Smooth muscle cell (in vitro differentiated cells): ENCODE results near the gene FZD1. TPM values are rescaled to one million over a fixed set of nuclear protein-coding genes. Genes with fewer than 3 reads are reported as not detected.

Source experiments
- DNase-seq: peaks from one replicate; lab custom pipeline; 2025; ENCODE audit not compliant: unreplicated experiment; lab: John Stamatoyannopoulos, UW
- H2AFZ ChIP-seq: fragments of 200-600 bp; sonication (generic); 2 replicates; pipeline ENCODE4 v1.6.0; 2016; ENCODE audit warnings: antibody characterized with exemption, low read depth, mild to moderate bottlenecking
- H3F3A ChIP-seq: fragments of 200-600 bp; sonication (generic); 2 replicates; pipeline ENCODE4 v1.6.0; 2017; ENCODE audit warnings: antibody characterized with exemption, low read depth
- H3K27ac ChIP-seq: fragments of 200-600 bp; sonication (generic); 2 replicates; pipeline ENCODE4 v1.5.1; 2016; ENCODE audit warnings: low read depth, mild to moderate bottlenecking
- H3K27me3 ChIP-seq: fragments of 200-600 bp; sonication (generic); 2 replicates; pipeline ENCODE4 v1.6.1; 2016; ENCODE audit warnings: low read depth, mild to moderate bottlenecking
- H3K36me3 ChIP-seq: fragments of 200-600 bp; sonication (generic); 2 replicates; pipeline ENCODE4 v1.5.1; 2016; ENCODE audit warnings: low read depth
- H3K4me1 ChIP-seq: fragments of 200-600 bp; sonication (generic); 2 replicates; pipeline ENCODE4 v1.5.1; 2016; ENCODE audit warnings: low read depth
- H3K4me2 ChIP-seq: fragments of 200-600 bp; sonication (generic); 2 replicates; pipeline ENCODE4 v1.6.0; 2016; ENCODE audit warnings: mild to moderate bottlenecking
- H3K4me3 ChIP-seq: fragments of 200-600 bp; sonication (generic); 2 replicates; pipeline ENCODE4 v1.5.1; 2016; ENCODE audit warnings: mild to moderate bottlenecking
- H3K79me2 ChIP-seq: fragments of 200-600 bp; sonication (generic); 2 replicates; pipeline ENCODE4 v1.6.0; 2016; ENCODE audit warnings: low read depth, mild to moderate bottlenecking
- H3K9ac ChIP-seq: fragments of 200-600 bp; sonication (generic); 2 replicates; pipeline ENCODE4 v1.6.0; 2016; ENCODE audit warnings: low read depth
- H3K9me3 ChIP-seq: fragments of 200-600 bp; sonication (generic); replicated peaks from 2 replicates; pipeline ENCODE4 v1.5.1; 2016; ENCODE audit warnings: low read depth
- H4K20me1 ChIP-seq: fragments of 200-600 bp; sonication (generic); 2 replicates; pipeline ENCODE4 v1.6.0; 2016; ENCODE audit warnings: low read depth
- CTCF ChIP-seq: fragments of 200-600 bp; sonication (generic); IDR thresholded peaks from 2 replicates; pipeline ENCODE4 v1.5.1; 2017; ENCODE audit warnings: borderline replicate concordance, mild to moderate bottlenecking, antibody characterized with exemption; ENCODE audit not compliant: insufficient read depth, poor library complexity, severe bottlenecking
- WGBS: methylation state at CpG from one replicate; pipeline ENCODE4 v1.1.7; 2016; ENCODE audit warnings: low lambda C conversion rate; 5-methylcytosine and 5-hydroxymethylcytosine counted together
- polyA plus RNA-seq: library from polyadenylated mRNA; unstranded; fragments of >200 nt; fragmentation: Nextera tagmentation; extraction: Ambion mirVana; gene quantifications from 2 replicates; pipeline ENCODE4 v1.2.1, GENCODE V29; 2016
- total RNA-seq: library from RNA; depleted of rRNA; stranded (reverse); fragments of >200 nt; gene quantifications from 2 replicates; pipeline ENCODE4 v1.2.3, GENCODE V29; 2014

FZD1 gene
- total and polyA plus RNA-seq, 2 experiments from 2014 or later: 32.4 to 36.2 TPM

- Histone ChIP-seq H3K36me3 (no peaks in the 10 kb centered on the region), H3F3A (no peaks in the 10 kb centered on the region), H3K4me3 (no peak overlapping the region), H3K9me3 (no peaks in the 10 kb centered on the region), H3K79me2 (no peaks in the 10 kb centered on the region), H4K20me1 (no peaks in the 10 kb centered on the region), H3K9ac (no peak overlapping the region), H3K27me3 (peaks cover 7% of the 10 kb centered on the region), H3K27ac (no peak overlapping the region), H2AFZ (no peak overlapping the region), H3K4me2 (no peak overlapping the region), H3K4me1 (no peaks in the 10 kb centered on the region)
- DNase-seq: no peak
- WGBS: 89% methylated on average over 3 of the region's 3 CpGs
- no peak for TF ChIP-seq CTCF
Observed at GRCh38 chr7:91295576-91295975, 31.3 kb downstream of the FZD1 start.

GRCh38 chr7:91297939-91298338 lies 33.7 kb downstream of the FZD1 start:
- no peak overlapping the region for H3K4me3 ChIP-seq
- no peak overlapping the region for H2AFZ ChIP-seq
- H3K9ac ChIP-seq: no peak overlapping the region
- WGBS: 90% methylated on average over 1 of the region's 1 CpG
- H3F3A ChIP-seq: no peaks in the 10 kb centered on the region
- H3K79me2 ChIP-seq: no peaks in the 10 kb centered on the region
- peaks cover 7% of the 10 kb centered on the region for H3K27me3 ChIP-seq
- no peak overlapping the region for H3K27ac ChIP-seq
- no peak overlapping the region for H3K4me2 ChIP-seq
- H4K20me1 ChIP-seq: no peaks in the 10 kb centered on the region
- H3K9me3 ChIP-seq: no peaks in the 10 kb centered on the region
- TF ChIP-seq CTCF: no peak
- no peaks in the 10 kb centered on the region for H3K36me3 ChIP-seq
- H3K4me1 ChIP-seq: no peaks in the 10 kb centered on the region
- no peak for DNase-seq

GRCh38 chr7:91299952-91300775 lies 35.9 kb downstream of the FZD1 start:
- no peaks in the 10 kb centered on the region for H4K20me1 ChIP-seq
- no peaks in the 10 kb centered on the region for H3K27me3 ChIP-seq
- H3F3A ChIP-seq: no peaks in the 10 kb centered on the region
- no peak overlapping the region for H3K9ac ChIP-seq
- H3K27ac ChIP-seq: no peak overlapping the region
- H3K9me3 ChIP-seq: no peaks in the 10 kb centered on the region
- no peaks in the 10 kb centered on the region for H3K36me3 ChIP-seq
- H3K4me3 ChIP-seq: no peak overlapping the region
- no peak overlapping the region for H3K4me2 ChIP-seq
- no peak for TF ChIP-seq CTCF
- no peak for DNase-seq
- H3K4me1 ChIP-seq: no peaks in the 10 kb centered on the region
- no peak overlapping the region for H2AFZ ChIP-seq
- 96% methylated on average over 6 of the region's 6 CpGs for WGBS
- H3K79me2 ChIP-seq: no peaks in the 10 kb centered on the region

GRCh38 chr7:91302794-91303193 lies 38.6 kb downstream of the FZD1 start:
- H3K27ac ChIP-seq: no peak overlapping the region
- no peak for DNase-seq
- peaks cover 11% of the 10 kb centered on the region for H3K4me1 ChIP-seq

More at GRCh38 chr7:91302794-91303193, 38.6 kb downstream of the FZD1 start:
- Histone ChIP-seq H3F3A (no peaks in the 10 kb centered on the region), H2AFZ (no peak overlapping the region), H3K4me2 (no peak overlapping the region), H3K4me3 (no peak overlapping the region), H3K9ac (no peak overlapping the region), H3K36me3 (no peaks in the 10 kb centered on the region), H3K27me3 (no peaks in the 10 kb centered on the region), H4K20me1 (no peaks in the 10 kb centered on the region), H3K9me3 (no peaks in the 10 kb centered on the region), H3K79me2 (no peaks in the 10 kb centered on the region)
- no peak for TF ChIP-seq CTCF
- WGBS: 76% methylated on average over 2 of the region's 2 CpGs
